H9 (cell line): Measurements from ENCODE around the gene MAML1. TPM values are rescaled to one million over a fixed set of nuclear protein-coding genes. Genes with fewer than 3 reads are reported as not detected.

Experiments used
- DNase-seq: peaks from one replicate; pipeline ENCODE4 v3.0.0-alpha.2; 2017
- H2AFZ ChIP-seq: one replicate; pipeline ENCODE4 v1.6.1; 2013; ENCODE audit warnings: mild to moderate bottlenecking, low read length, control low read depth, moderate library complexity
- H2AK5ac ChIP-seq: 2 replicates; pipeline ENCODE4 v1.6.1; 2013; ENCODE audit warnings: low read length, control low read depth, mixed read lengths; ENCODE audit not compliant: insufficient read length
- H2BK120ac ChIP-seq: one replicate; pipeline ENCODE4 v1.6.1; 2013; ENCODE audit warnings: low read depth, mild to moderate bottlenecking, low read length, control low read depth, inconsistent platforms; ENCODE audit not compliant: poor library complexity, severe bottlenecking
- H2BK12ac ChIP-seq: 2 replicates; pipeline ENCODE4 v1.6.1; 2013; ENCODE audit warnings: low read length, control low read depth, mixed read lengths, low read depth; ENCODE audit not compliant: insufficient read length
- H2BK15ac ChIP-seq: 2 replicates; pipeline ENCODE4 v1.6.1; 2013; ENCODE audit warnings: low read depth, low read length, control low read depth
- H2BK20ac ChIP-seq: one replicate; pipeline ENCODE4 v1.6.1; 2013; ENCODE audit warnings: low read depth, mild to moderate bottlenecking, low read length, control low read depth, inconsistent platforms; ENCODE audit not compliant: poor library complexity, severe bottlenecking
- H2BK5ac ChIP-seq: 2 replicates; pipeline ENCODE4 v1.6.1; 2013; ENCODE audit warnings: low read length, control low read depth, mixed read lengths; ENCODE audit not compliant: insufficient read length
- H3K14ac ChIP-seq: 2 replicates; pipeline ENCODE4 v1.6.1; 2013; ENCODE audit warnings: low read length, control low read depth; ENCODE audit not compliant: insufficient read depth
- H3K18ac ChIP-seq: 2 replicates; pipeline ENCODE4 v1.6.1; 2013; ENCODE audit warnings: low read depth, mild to moderate bottlenecking, mixed read lengths, low read length, control low read depth; ENCODE audit not compliant: insufficient read length
- H3K23ac ChIP-seq: 2 replicates; pipeline ENCODE4 v1.6.1; 2013; ENCODE audit warnings: low read length, control low read depth, mixed read lengths, low read depth; ENCODE audit not compliant: insufficient read length
- H3K23me2 ChIP-seq: 2 replicates; pipeline ENCODE4 v1.6.1; 2013; ENCODE audit warnings: low read depth, mild to moderate bottlenecking, mixed read lengths, low read length, control low read depth; ENCODE audit not compliant: insufficient read length, poor library complexity, severe bottlenecking
- H3K27ac ChIP-seq: 2 replicates; pipeline ENCODE4 v1.5.1; 2013; ENCODE audit warnings: low read length, control low read depth, mixed read lengths, low read depth; ENCODE audit not compliant: insufficient read length
- H3K27me3 ChIP-seq: 2 replicates; pipeline ENCODE4 v1.6.1; 2013; ENCODE audit warnings: low read length, control low read depth, inconsistent platforms; ENCODE audit not compliant: insufficient read depth
- H3K4ac ChIP-seq: 2 replicates; pipeline ENCODE4 v1.6.1; 2013; ENCODE audit warnings: low read depth, mild to moderate bottlenecking, control low read depth, inconsistent platforms, low read length, moderate library complexity
- H3K4me1 ChIP-seq: 2 replicates; pipeline ENCODE4 v1.6.1; 2013; ENCODE audit warnings: low read length, control low read depth, inconsistent platforms; ENCODE audit not compliant: insufficient read depth
- H3K4me2 ChIP-seq: 2 replicates; pipeline ENCODE4 v1.6.1; 2013; ENCODE audit warnings: low read length, control low read depth, mixed read lengths; ENCODE audit not compliant: insufficient read length, insufficient read depth
- H3K56ac ChIP-seq: 2 replicates; pipeline ENCODE4 v1.6.1; 2013; ENCODE audit warnings: low read depth, mild to moderate bottlenecking, mixed read lengths, low read length, control low read depth; ENCODE audit not compliant: insufficient read length
- H3K79me1 ChIP-seq: 2 replicates; pipeline ENCODE4 v1.6.1; 2013; ENCODE audit warnings: low read depth, mild to moderate bottlenecking, moderate library complexity, low read length, control low read depth, inconsistent platforms; ENCODE audit not compliant: insufficient read depth, poor library complexity, severe bottlenecking
- H3K79me2 ChIP-seq: 2 replicates; pipeline ENCODE4 v1.6.1; 2013; ENCODE audit warnings: low read length, control low read depth, inconsistent platforms; ENCODE audit not compliant: insufficient read depth
- H3K9ac ChIP-seq: 2 replicates; pipeline ENCODE4 v1.6.1; 2013; ENCODE audit warnings: low read length, control low read depth, mixed read lengths; ENCODE audit not compliant: insufficient read length; ENCODE audit errors: extremely low read depth
- H3K9me3 ChIP-seq: one replicate; pipeline ENCODE4 v1.6.1; 2013; ENCODE audit warnings: low read depth, low read length, inconsistent platforms; ENCODE audit not compliant: control insufficient read depth
- H3T11ph ChIP-seq: one replicate; pipeline ENCODE4 v1.6.1; 2013; ENCODE audit warnings: mild to moderate bottlenecking, low read length, control low read depth, inconsistent platforms
- H4K20me1 ChIP-seq: one replicate; pipeline ENCODE4 v1.6.1; 2013; ENCODE audit not compliant: control insufficient read depth, insufficient read length, insufficient read depth
- H4K5ac ChIP-seq: 2 replicates; pipeline ENCODE4 v1.6.1; 2013; ENCODE audit warnings: low read depth, mild to moderate bottlenecking, mixed read lengths, low read length, control low read depth; ENCODE audit not compliant: insufficient read length
- H4K8ac ChIP-seq: replicated peaks from 2 replicates; pipeline ENCODE4 v1.6.1; 2013; ENCODE audit warnings: low read length, control low read depth, mixed read lengths, low read depth; ENCODE audit not compliant: insufficient read length
- H4K91ac ChIP-seq: 2 replicates; pipeline ENCODE4 v1.6.1; 2013; ENCODE audit warnings: low read depth, mild to moderate bottlenecking, moderate library complexity, mixed read lengths, low read length, control low read depth; ENCODE audit not compliant: insufficient read length
- H3K27ac Mint-ChIP-seq, 3 experiments: 2 replicates in 2 of 3; 3 replicates in 1 of 3; pipeline ENCODE4 v1.8.0; 2020 to 2021; ENCODE audit warnings: mixed read lengths in 3 of 3, mild to moderate bottlenecking in 1 of 3, moderate library complexity in 1 of 3
- H3K27me3 Mint-ChIP-seq: 2 replicates; pipeline ENCODE4 v1.8.0; 2021; ENCODE audit warnings: low read depth, mild to moderate bottlenecking, moderate library complexity, mixed read lengths
- H3K36me3 Mint-ChIP-seq, 3 experiments: 2 replicates in 2 of 3; 3 replicates in 1 of 3; pipeline ENCODE4 v1.8.0; 2020 to 2021; ENCODE audit warnings: low read depth in 3 of 3, mixed read lengths in 3 of 3; ENCODE audit not compliant: insufficient read depth in 1 of 3
- H3K4me1 Mint-ChIP-seq, 2 experiments: 2 replicates each; pipeline ENCODE4 v1.8.0; 2020; ENCODE audit warnings: mixed read lengths in 2 of 2
- H3K4me3 Mint-ChIP-seq, 2 experiments: 2 replicates in 1 of 2; 3 replicates in 1 of 2; pipeline ENCODE4 v1.8.0; 2020 to 2021; ENCODE audit warnings: mild to moderate bottlenecking in 2 of 2, mixed read lengths in 2 of 2, moderate library complexity in 1 of 2
- H3K9me3 Mint-ChIP-seq, 2 experiments: 2 replicates in 1 of 2; 3 replicates in 1 of 2; pipeline ENCODE4 v1.8.0; 2020; ENCODE audit warnings: mild to moderate bottlenecking in 2 of 2, mixed read lengths in 2 of 2, moderate library complexity in 1 of 2
- CTCF ChIP-seq: fragments of 200-600 bp; sonication (generic); conservative IDR thresholded peaks from 3 replicates; pipeline ENCODE4 v1.8.0; 2021; ENCODE audit warnings: antibody characterized with exemption, mild to moderate bottlenecking
- WGBS: extraction: QIAGEN DNeasy Blood & Tissue Kit; methylation state at CpG from one replicate; pipeline ENCODE4 v1.1.7; 2013; ENCODE audit warnings: missing lambda C conversion rate, low lambda C conversion rate, mixed read lengths; ENCODE audit not compliant: insufficient read length; ENCODE audit errors: extremely low coverage; 5-methylcytosine and 5-hydroxymethylcytosine counted together
- total RNA-seq: library from RNA; stranded (reverse); gene quantifications from 2 replicates; pipeline ENCODE4 v1.2.1, GENCODE V29; 2021

The MAML1 gene
- total RNA-seq, 1 experiment from 2014 or later, result 50.8 TPM

- H4K8ac ChIP-seq, result no peak overlapping the region
- H4K20me1 ChIP-seq, result no peaks in the 10 kb centered on the region
- H3K4me1 ChIP-seq, result no peaks in the 10 kb centered on the region; the same call in 1 of the 2 replicates
- Mint-ChIP-seq H3K27me3 (peaks cover 13% of the 10 kb centered on the region), H3K9me3 (no peaks in the 10 kb centered on the region; a peak in 2 of 5 replicates), H3K36me3 (peaks cover 5 to 29% (median 17%) of the 10 kb centered on the region in 3 experiments), H3K4me3 (peak overlapping the region; percentile 46 to 77), H3K27ac (no peak overlapping the region), H3K4me1 (peaks cover 36% of the 10 kb centered on the region in 2 experiments)
- peaks cover 2% of the 10 kb centered on the region; the same call in 1 of the 2 replicates for H3K79me2 ChIP-seq
- peak overlapping the region; percentile 19 for H3K4me2 ChIP-seq
- H4K91ac ChIP-seq, result no peak overlapping the region
- H2AFZ ChIP-seq, result no peak overlapping the region
- no peak overlapping the region for H2BK20ac ChIP-seq
- no peak for DNase-seq
- no peaks in the 10 kb centered on the region for H3K27me3 ChIP-seq
- no peak overlapping the region for H3K56ac ChIP-seq
- H3K9me3 ChIP-seq, result no peaks in the 10 kb centered on the region
- no peak overlapping the region for H3K9ac ChIP-seq
- no peak overlapping the region for H2BK5ac ChIP-seq
- no peak overlapping the region for H3K27ac ChIP-seq
- no peak for TF ChIP-seq CTCF
- no peak overlapping the region for H2BK15ac ChIP-seq
- no peak overlapping the region for H2BK12ac ChIP-seq
- H3K23ac ChIP-seq, result no peak overlapping the region
- H3K4ac ChIP-seq, result no peak overlapping the region
- H2AK5ac ChIP-seq, result no peak overlapping the region
- no peak overlapping the region for H2BK120ac ChIP-seq
- H3T11ph ChIP-seq, result no peak overlapping the region
- no peak overlapping the region for H3K18ac ChIP-seq
- WGBS, result no CpG with 5 or more reads among the region's 72 CpGs
- H3K23me2 ChIP-seq, result peaks cover 16% of the 10 kb centered on the region
- peaks cover 1% of the 10 kb centered on the region for H3K79me1 ChIP-seq
- peak overlapping the region; percentile 27; the same call in 1 of the 2 replicates for H3K14ac ChIP-seq
- H4K5ac ChIP-seq, result no peak overlapping the region
Measured at GRCh38 chr5:179816796-179817469, 84.3 kb downstream of the MAML1 start.
